ENCODE measurements around the gene VPS51. TPM values are rescaled to one million over a fixed set of nuclear protein-coding genes. Genes with fewer than 3 reads are reported as not detected.

The VPS51 gene
- total and polyA plus RNA-seq, 9 of the 15 experiments (the other 6 are each of a cell fraction or from before 2014, with no cell fraction given), result 1.8 to 143 (median 46.8) TPM

DNA sequence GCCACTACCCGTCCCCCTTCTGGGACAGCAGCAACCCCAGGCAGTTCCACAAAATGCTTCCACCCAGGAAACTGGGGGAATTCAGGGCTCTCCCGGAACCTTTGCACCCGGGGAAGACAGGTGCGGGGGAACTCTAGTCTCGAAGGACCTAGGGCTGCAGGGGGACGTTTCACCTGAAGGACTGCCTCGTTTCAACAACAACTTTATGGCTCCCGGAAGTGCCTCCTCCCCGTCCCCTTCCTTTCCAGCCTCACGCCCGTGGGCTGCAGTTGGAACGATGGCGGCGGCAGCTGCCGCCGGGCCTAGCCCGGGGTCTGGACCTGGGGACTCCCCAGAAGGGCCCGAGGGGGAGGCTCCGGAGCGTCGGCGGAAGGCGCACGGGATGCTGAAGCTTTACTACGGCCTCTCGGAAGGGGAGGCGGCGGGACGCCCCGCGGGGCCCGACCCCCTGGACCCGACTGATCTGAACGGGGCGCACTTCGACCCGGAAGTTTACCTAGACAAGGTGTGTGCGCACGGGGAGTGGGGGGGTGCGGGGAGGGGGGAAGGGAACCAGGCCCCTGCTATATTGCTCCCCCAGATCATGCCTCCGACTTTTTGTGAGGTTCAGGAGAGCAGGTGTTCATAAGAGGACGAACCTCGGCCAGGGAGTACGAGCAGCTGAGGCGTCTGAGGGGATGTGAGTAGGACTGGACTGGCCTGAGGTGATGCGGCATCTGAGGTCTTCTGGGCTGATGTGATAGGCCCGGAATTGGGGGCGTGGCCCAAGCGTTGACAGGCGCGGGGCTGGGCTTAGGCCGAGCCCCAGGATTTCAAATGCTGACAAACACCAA lies at the start of gene VPS51 (continued):
- TF ChIP-seq, protein P1, sequence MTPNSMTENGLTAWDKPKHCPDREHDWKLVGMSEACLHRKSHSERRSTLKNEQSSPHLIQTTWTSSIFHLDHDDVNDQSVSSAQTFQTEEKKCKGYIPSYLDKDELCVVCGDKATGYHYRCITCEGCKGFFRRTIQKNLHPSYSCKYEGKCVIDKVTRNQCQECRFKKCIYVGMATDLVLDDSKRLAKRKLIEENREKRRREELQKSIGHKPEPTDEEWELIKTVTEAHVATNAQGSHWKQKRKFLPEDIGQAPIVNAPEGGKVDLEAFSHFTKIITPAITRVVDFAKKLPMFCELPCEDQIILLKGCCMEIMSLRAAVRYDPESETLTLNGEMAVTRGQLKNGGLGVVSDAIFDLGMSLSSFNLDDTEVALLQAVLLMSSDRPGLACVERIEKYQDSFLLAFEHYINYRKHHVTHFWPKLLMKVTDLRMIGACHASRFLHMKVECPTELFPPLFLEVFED (CRISPR knock-in tag; conservative IDR thresholded peaks at IDR 0.05), result peak; percentile 58
- TF ChIP-seq BACH1 (tag; IDR thresholded peaks at IDR 0.05) (no peak), ZC3H4 (CRISPR knock-in tag; IDR thresholded peaks at IDR 0.05; ENCODE audit: borderline replicate concordance) (no peak), NCOA6 (IDR thresholded peaks at IDR 0.05) (0 out of 2 replicates have a peak, but pooled peaks have one; percentile 61), KAT8 (IDR thresholded peaks at IDR 0.05; ENCODE audit: low read depth) (no peak; the same call in 1 of the 2 replicates), HNRNPL (IDR thresholded peaks at IDR 0.05; ENCODE audit: low read depth, low read length) (no peak), PHF21A (IDR thresholded peaks at IDR 0.05; ENCODE audit: borderline replicate concordance, low read depth) (peak; percentile 86; the same call in 1 of the 2 replicates), CBX1 (IDR thresholded peaks at IDR 0.05; ENCODE audit: low read depth) (peak; percentile 79), HNRNPLL (IDR thresholded peaks at IDR 0.05; ENCODE audit: low read depth, low read length, poor library complexity, severe bottlenecking) (peak; percentile 46), TAF9B (IDR thresholded peaks at IDR 0.05; ENCODE audit: partially characterized antibody) (peak; percentile 81), ZNF174 (CRISPR knock-in tag; IDR thresholded peaks at IDR 0.05) (no peak), ATF1 (CRISPR knock-in tag; IDR thresholded peaks at IDR 0.05) (peak; percentile 28; the same call in 1 of the 2 replicates), ATF1 (tag; IDR thresholded peaks at IDR 0.05) (peak; percentile 82), ZNF583 (CRISPR knock-in tag; IDR thresholded peaks at IDR 0.05) (no peak), SMARCA4 (IDR thresholded peaks at IDR 0.05) (no peak), CBX8 (IDR thresholded peaks at IDR 0.05; ENCODE audit: borderline replicate concordance, extremely low read depth, low read depth, low read length, poor library complexity, severe bottlenecking) (no peak)
- TF ChIP-seq, protein P2, sequence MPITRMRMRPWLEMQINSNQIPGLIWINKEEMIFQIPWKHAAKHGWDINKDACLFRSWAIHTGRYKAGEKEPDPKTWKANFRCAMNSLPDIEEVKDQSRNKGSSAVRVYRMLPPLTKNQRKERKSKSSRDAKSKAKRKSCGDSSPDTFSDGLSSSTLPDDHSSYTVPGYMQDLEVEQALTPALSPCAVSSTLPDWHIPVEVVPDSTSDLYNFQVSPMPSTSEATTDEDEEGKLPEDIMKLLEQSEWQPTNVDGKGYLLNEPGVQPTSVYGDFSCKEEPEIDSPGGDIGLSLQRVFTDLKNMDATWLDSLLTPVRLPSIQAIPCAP (CRISPR knock-in tag; IDR thresholded peaks at IDR 0.05; ENCODE audit: borderline replicate concordance), result no peak
- TF ChIP-seq, protein P3, sequence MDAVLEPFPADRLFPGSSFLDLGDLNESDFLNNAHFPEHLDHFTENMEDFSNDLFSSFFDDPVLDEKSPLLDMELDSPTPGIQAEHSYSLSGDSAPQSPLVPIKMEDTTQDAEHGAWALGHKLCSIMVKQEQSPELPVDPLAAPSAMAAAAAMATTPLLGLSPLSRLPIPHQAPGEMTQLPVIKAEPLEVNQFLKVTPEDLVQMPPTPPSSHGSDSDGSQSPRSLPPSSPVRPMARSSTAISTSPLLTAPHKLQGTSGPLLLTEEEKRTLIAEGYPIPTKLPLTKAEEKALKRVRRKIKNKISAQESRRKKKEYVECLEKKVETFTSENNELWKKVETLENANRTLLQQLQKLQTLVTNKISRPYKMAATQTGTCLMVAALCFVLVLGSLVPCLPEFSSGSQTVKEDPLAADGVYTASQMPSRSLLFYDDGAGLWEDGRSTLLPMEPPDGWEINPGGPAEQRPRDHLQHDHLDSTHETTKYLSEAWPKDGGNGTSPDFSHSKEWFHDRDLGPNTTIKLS (IDR thresholded peaks at IDR 0.05; ENCODE audit: borderline replicate concordance, low read depth), result peak; percentile 81
- TF ChIP-seq, protein P4, sequence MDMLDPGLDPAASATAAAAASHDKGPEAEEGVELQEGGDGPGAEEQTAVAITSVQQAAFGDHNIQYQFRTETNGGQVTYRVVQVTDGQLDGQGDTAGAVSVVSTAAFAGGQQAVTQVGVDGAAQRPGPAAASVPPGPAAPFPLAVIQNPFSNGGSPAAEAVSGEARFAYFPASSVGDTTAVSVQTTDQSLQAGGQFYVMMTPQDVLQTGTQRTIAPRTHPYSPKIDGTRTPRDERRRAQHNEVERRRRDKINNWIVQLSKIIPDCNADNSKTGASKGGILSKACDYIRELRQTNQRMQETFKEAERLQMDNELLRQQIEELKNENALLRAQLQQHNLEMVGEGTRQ (CRISPR knock-in tag; IDR thresholded peaks at IDR 0.05), result no peak
- TF ChIP-seq, protein P5, sequence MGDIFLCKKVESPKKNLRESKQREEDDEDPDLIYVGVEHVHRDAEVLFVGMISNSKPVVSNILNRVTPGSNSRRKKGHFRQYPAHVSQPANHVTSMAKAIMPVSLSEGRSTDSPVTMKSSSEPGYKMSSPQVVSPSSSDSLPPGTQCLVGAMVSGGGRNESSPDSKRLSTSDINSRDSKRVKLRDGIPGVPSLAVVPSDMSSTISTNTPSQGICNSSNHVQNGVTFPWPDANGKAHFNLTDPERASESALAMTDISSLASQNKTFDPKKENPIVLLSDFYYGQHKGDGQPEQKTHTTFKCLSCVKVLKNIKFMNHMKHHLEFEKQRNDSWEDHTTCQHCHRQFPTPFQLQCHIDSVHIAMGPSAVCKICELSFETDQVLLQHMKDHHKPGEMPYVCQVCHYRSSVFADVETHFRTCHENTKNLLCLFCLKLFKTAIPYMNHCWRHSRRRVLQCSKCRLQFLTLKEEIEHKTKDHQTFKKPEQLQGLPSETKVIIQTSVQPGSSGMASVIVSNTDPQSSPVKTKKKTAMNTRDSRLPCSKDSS (IDR thresholded peaks at IDR 0.05; ENCODE audit: low read depth, partially characterized antibody), result no peak
- TF ChIP-seq, protein P6, sequence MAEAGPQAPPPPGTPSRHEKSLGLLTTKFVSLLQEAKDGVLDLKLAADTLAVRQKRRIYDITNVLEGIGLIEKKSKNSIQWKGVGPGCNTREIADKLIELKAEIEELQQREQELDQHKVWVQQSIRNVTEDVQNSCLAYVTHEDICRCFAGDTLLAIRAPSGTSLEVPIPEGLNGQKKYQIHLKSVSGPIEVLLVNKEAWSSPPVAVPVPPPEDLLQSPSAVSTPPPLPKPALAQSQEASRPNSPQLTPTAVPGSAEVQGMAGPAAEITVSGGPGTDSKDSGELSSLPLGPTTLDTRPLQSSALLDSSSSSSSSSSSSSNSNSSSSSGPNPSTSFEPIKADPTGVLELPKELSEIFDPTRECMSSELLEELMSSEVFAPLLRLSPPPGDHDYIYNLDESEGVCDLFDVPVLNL (CRISPR knock-in tag; IDR thresholded peaks at IDR 0.05; ENCODE audit: low read depth), result peak; percentile 55; the same call in 1 of the 2 replicates

Measured in K562 (cell line).